ELF-1 (cell line): ENCODE data around the gene CCL4L2.
"Not testable (repeated sequence)": the region's sequence is repeated elsewhere in the genome, so short reads cannot be mapped to it uniquely, and the experiment has no call there.

ENCODE experiments used
- DNase-seq: peaks from one replicate; pipeline ENCODE4 v3.0.0-alpha.2; 2016; ENCODE audit warnings: low read depth, low spot score

Gene CCL4L2

GRCh38 chr17:36220737-36221580, 10.1 kb downstream of the CCL4L2 start:
- DNase-seq, result not testable (repeated sequence)

- not testable (repeated sequence) for DNase-seq
Measured at GRCh38 chr17:36221581-36222100, 10.8 kb downstream of the CCL4L2 start.

- not testable (repeated sequence) for DNase-seq
Measured at GRCh38 chr17:36222967-36223366, 12.1 kb downstream of the CCL4L2 start.

- DNase-seq, result not testable (repeated sequence)
Measured at GRCh38 chr17:36229644-36230043, 18.8 kb downstream of the CCL4L2 start.

GRCh38 chr17:36242046-36242445, 31.2 kb downstream of the CCL4L2 start:
- not testable (repeated sequence) for DNase-seq
